SJSA1 (cell line): ENCODE results near the gene IFT43. TPM values are rescaled to one million over a fixed set of nuclear protein-coding genes. Genes with fewer than 3 reads are reported as not detected.

ENCODE experiments used
- DNase-seq, 2 experiments: peaks; one replicate each; pipeline ENCODE4 v3.0.0-alpha.2; 2015 to 2020; ENCODE audit warnings: low spot score in 2 of 2, low read depth in 1 of 2
- H3K27ac ChIP-seq: fragments of 250-450 bp; sonication (Bioruptor Pico); 2 replicates; pipeline ENCODE4 v1.5.1; 2020; ENCODE audit warnings: mild to moderate bottlenecking, moderate library complexity
- H3K27me3 ChIP-seq: fragments of 250-450 bp; sonication (Bioruptor Pico); replicated peaks from 2 replicates; pipeline ENCODE4 v1.5.1; 2020; ENCODE audit warnings: mild to moderate bottlenecking, moderate library complexity
- H3K36me3 ChIP-seq: fragments of 250-450 bp; sonication (Bioruptor Pico); 2 replicates; pipeline ENCODE4 v1.5.1; 2020; ENCODE audit warnings: mild to moderate bottlenecking
- H3K4me1 ChIP-seq: fragments of 250-450 bp; sonication (Bioruptor Pico); replicated peaks from 2 replicates; pipeline ENCODE4 v1.6.1; 2021; ENCODE audit warnings: mild to moderate bottlenecking
- H3K4me3 ChIP-seq: fragments of 250-450 bp; sonication (Bioruptor Pico); 2 replicates; pipeline ENCODE4 v1.5.1; 2020; ENCODE audit warnings: mild to moderate bottlenecking
- H3K9me3 ChIP-seq: fragments of 250-450 bp; sonication (Bioruptor Pico); replicated peaks from 2 replicates; pipeline ENCODE4 v1.5.1; 2020; ENCODE audit warnings: mild to moderate bottlenecking
- total RNA-seq: library from RNA; depleted of rRNA; stranded (reverse); fragments of >200 nt; shearing (Covaris generic); gene quantifications from 2 replicates; pipeline ENCODE4 v1.2.3, GENCODE V29; 2014

IFT43 gene
- total RNA-seq, 1 experiment from 2014 or later: 20.5 TPM

DNA sequence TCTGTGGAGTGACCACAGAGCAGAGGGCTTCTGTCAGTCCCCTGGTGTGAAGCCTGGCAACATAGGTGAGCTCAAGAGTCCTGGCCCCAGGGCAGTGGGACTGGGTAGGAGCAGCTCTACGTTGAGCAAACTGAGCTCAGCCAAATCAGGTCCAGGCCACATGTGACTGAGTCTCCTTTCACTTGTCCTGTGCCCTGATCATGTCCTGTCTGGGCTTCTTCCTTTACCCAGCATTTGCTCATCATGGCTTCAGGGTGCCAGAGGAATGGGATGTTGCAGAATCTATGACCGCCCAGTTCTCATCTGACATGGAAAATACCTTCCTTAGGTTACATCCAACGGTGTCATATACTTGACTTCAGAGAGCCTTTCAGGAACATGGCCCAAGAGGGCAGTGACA lies 99.8 kb downstream of the IFT43 start:
- no peak for DNase-seq
- Histone ChIP-seq H3K36me3 (no peaks in the 10 kb centered on the region), H3K27ac (no peak overlapping the region), H3K27me3 (peaks cover 6% of the 10 kb centered on the region; the same call in 1 of the 2 replicates), H3K4me1 (no peaks in the 10 kb centered on the region), H3K9me3 (no peaks in the 10 kb centered on the region), H3K4me3 (no peak overlapping the region)

DNA sequence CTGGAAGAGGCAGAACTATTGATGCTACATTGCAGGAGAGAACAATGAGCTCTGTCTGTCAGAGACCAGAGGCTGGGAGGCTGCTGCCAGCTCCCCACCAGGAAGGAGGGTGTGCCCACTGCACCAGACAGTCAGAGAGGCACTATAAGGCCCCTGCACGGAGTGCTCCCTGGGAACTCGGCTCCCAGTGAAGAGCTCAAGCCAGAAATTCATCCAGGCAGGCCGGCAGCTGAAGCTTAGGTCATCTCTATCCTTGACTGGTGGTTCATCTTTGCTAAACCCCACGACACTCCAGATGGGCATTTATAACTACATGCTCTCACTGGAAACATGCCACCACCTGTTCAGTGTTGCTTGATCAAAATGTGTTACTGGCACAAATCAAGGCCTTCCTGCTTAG lies 101.1 kb downstream of the IFT43 start:
- Histone ChIP-seq H3K9me3 (no peaks in the 10 kb centered on the region), H3K4me3 (no peak overlapping the region), H3K27ac (no peak overlapping the region), H3K36me3 (no peaks in the 10 kb centered on the region), H3K4me1 (no peaks in the 10 kb centered on the region), H3K27me3 (peaks cover 6% of the 10 kb centered on the region; the same call in 1 of the 2 replicates)
- no peak for DNase-seq

GRCh38 chr14:76088326-76088725 lies 102.8 kb downstream of the IFT43 start:
- Histone ChIP-seq H3K27ac (no peak overlapping the region), H3K36me3 (no peaks in the 10 kb centered on the region), H3K4me3 (no peak overlapping the region), H3K27me3 (peaks cover 6% of the 10 kb centered on the region; the same call in 1 of the 2 replicates), H3K9me3 (no peaks in the 10 kb centered on the region), H3K4me1 (no peaks in the 10 kb centered on the region)
- DNase-seq: no peak

DNA sequence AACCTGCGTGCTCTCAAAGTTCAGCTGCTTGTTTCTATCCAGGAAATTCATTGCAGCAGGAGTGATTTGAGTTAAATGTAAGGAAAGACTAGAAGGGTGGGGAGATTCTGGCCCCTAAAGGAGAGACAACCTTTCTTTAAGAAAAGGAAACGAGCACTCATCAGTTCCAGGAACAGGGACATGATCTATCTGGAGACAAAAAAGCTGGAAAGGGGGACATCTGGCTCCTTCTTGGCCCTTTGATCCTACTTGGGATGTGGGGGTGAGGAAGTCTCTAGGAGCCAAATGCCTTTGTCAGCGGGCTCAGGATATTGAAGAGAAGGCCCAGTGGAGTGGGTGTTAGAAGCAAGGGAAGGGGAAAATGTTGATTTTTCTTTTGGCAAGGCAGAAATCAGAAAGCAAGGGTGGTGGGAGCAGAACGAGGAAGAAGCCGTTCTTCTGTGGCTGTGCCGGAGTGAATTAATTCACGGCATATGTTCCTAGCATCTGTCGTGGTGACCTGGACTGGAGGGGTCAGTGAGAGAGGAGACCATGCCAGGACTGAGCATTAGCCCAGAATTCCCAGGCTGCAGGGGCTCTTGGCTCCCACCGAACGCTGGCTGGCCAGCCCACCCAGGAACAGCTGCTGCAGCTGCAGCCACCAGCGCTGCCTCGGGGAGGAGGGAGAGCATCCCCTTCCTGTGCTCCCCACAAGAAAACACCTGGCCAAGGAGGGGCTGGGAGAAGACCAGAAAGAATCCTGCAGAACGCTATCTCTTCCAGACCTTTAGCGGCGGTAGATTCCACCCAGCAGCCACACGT lies 103.4 kb downstream of the IFT43 start:
- Histone ChIP-seq H3K36me3 (no peaks in the 10 kb centered on the region), H3K27ac (no peak overlapping the region), H3K4me3 (no peak overlapping the region), H3K4me1 (no peaks in the 10 kb centered on the region), H3K27me3 (peaks cover 6% of the 10 kb centered on the region; the same call in 1 of the 2 replicates), H3K9me3 (no peaks in the 10 kb centered on the region)
- no peak for DNase-seq

DNA sequence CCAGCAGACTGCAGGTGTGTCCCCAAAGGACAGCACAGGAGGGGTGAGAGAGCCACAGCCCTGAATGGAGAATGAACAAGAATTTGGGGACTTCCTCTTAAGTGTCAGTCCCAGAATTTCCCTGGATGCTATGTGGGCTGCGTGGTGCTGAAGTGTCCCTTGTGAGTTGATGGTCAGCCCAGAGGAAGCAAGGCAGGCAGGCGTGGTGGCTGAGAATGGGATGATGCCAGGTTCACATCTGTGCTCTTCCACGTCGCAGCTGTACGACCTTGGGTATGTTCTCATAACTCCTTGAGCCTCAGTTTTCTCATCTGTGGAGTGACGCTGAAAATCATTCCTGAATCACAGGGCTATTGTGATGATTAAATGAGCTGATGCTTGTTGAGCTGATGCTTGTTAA lies 104.0 kb downstream of the IFT43 start:
- H3K4me1 ChIP-seq: no peaks in the 10 kb centered on the region
- no peak for DNase-seq
- no peaks in the 10 kb centered on the region for H3K9me3 ChIP-seq
- no peak overlapping the region for H3K27ac ChIP-seq
- H3K4me3 ChIP-seq: no peak overlapping the region
- H3K27me3 ChIP-seq: peaks cover 6% of the 10 kb centered on the region; the same call in 1 of the 2 replicates
- H3K36me3 ChIP-seq: no peaks in the 10 kb centered on the region

- H3K27ac ChIP-seq: no peak overlapping the region
- H3K9me3 ChIP-seq: no peaks in the 10 kb centered on the region
- no peaks in the 10 kb centered on the region for H3K36me3 ChIP-seq
- no peaks in the 10 kb centered on the region for H3K4me1 ChIP-seq
- H3K4me3 ChIP-seq: no peak overlapping the region
- no peak for DNase-seq
- peaks cover 6% of the 10 kb centered on the region; the same call in 1 of the 2 replicates for H3K27me3 ChIP-seq
Measured at GRCh38 chr14:76090616-76091391, 105.2 kb downstream of the IFT43 start.

GRCh38 chr14:76093077-76093476 lies 107.5 kb downstream of the IFT43 start:
- H3K4me1 ChIP-seq: no peaks in the 10 kb centered on the region
- no peak overlapping the region for H3K27ac ChIP-seq
- no peaks in the 10 kb centered on the region for H3K9me3 ChIP-seq
- no peak overlapping the region for H3K4me3 ChIP-seq
- no peaks in the 10 kb centered on the region for H3K36me3 ChIP-seq
- DNase-seq: no peak
- H3K27me3 ChIP-seq: peaks cover 6% of the 10 kb centered on the region; the same call in 1 of the 2 replicates

- no peak for DNase-seq
- 0 out of 2 replicates have a peak, but pooled peaks cover 3% of the 10 kb centered on the region for H3K27me3 ChIP-seq
- no peak overlapping the region for H3K4me3 ChIP-seq
- H3K27ac ChIP-seq: no peak overlapping the region
- no peaks in the 10 kb centered on the region for H3K36me3 ChIP-seq
- H3K9me3 ChIP-seq: no peaks in the 10 kb centered on the region
- no peaks in the 10 kb centered on the region for H3K4me1 ChIP-seq
Measured at GRCh38 chr14:76096257-76096656, 110.7 kb downstream of the IFT43 start.

GRCh38 chr14:76097547-76097946 lies 112.0 kb downstream of the IFT43 start:
- no peak overlapping the region for H3K27ac ChIP-seq
- H3K36me3 ChIP-seq: no peaks in the 10 kb centered on the region
- no peaks in the 10 kb centered on the region for H3K4me1 ChIP-seq
- H3K9me3 ChIP-seq: no peaks in the 10 kb centered on the region
- no peak overlapping the region for H3K4me3 ChIP-seq
- 0 out of 2 replicates have a peak, but pooled peaks cover 3% of the 10 kb centered on the region for H3K27me3 ChIP-seq
- no peak for DNase-seq

DNA sequence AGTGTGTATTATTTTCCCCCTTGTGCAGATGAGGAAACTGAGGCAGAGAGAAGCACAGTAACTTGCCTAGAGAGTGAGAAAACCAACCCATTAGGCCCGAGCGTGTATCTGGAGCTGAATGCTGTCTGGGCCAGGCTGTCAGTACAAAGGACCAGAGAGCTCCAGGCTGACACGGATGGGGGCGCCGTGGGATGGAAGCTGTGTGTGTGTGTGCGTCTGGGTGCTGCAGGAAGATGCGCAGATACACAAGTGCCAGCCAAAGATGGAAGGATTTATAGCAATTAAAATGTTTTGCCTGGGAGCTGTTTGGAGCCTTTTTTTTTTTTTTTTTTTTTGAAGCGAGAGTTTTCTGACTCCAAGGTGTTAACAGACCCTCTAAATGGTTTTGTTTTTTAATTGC lies 112.5 kb downstream of the IFT43 start:
- H3K36me3 ChIP-seq: no peaks in the 10 kb centered on the region
- no peaks in the 10 kb centered on the region for H3K9me3 ChIP-seq
- no peak overlapping the region for H3K27ac ChIP-seq
- DNase-seq: no peak
- 0 out of 2 replicates have a peak, but pooled peaks cover 3% of the 10 kb centered on the region for H3K27me3 ChIP-seq
- no peaks in the 10 kb centered on the region for H3K4me1 ChIP-seq
- H3K4me3 ChIP-seq: no peak overlapping the region

DNA sequence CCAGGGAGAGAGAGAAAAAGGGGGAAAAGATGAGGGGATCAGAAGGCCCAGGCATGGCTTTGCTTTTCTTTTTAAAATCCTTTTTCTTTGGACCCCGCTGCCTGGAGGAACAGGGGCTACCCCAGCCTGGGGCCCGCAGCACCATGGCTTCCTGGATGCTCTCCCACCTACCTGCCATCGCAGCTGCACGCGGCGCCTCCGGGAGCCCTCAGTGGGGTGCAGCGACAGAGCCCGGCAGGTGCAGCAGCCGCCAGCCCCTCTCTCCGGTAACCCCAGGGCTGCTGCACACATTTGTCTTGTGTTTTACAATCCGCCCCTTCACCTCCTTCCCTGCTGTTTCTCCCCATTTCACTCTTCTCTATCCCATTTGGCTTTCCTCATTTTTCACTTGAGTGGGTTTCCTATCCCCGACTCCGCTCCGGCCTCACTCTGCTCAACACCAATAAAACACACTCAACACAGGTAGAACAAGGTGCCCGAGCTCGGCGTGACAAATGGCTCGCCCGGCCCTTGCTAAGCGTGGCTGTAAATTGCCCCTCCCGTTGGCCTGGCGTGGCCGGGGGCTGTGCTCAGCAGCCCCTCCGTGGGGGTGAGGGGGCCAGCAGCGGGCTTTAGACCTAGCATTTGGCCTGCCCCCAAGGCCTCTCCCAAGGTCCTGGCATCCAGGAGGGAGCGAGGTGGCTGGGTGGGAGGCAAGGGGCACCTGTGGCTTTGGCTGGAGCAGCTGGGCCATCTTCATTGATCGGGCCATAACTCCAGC lies 113.5 kb downstream of the IFT43 start:
- DNase-seq: no peak
- Histone ChIP-seq H3K4me1 (no peaks in the 10 kb centered on the region), H3K9me3 (no peaks in the 10 kb centered on the region), H3K27me3 (0 out of 2 replicates have a peak, but pooled peaks cover 3% of the 10 kb centered on the region), H3K36me3 (no peaks in the 10 kb centered on the region), H3K27ac (no peak overlapping the region), H3K4me3 (no peak overlapping the region)

GRCh38 chr14:76100236-76100635 lies 114.7 kb downstream of the IFT43 start:
- no peak overlapping the region for H3K4me3 ChIP-seq
- no peak for DNase-seq
- H3K9me3 ChIP-seq: no peaks in the 10 kb centered on the region
- no peaks in the 10 kb centered on the region for H3K4me1 ChIP-seq
- H3K27ac ChIP-seq: no peak overlapping the region
- H3K36me3 ChIP-seq: no peaks in the 10 kb centered on the region
- 0 out of 2 replicates have a peak, but pooled peaks cover 3% of the 10 kb centered on the region for H3K27me3 ChIP-seq
